ENCODE results near the gene KISS1R. TPM values are rescaled to one million over a fixed set of nuclear protein-coding genes. Genes with fewer than 3 reads are reported as not detected.
A peak's percentile ranks its signal among the peaks of the same experiment; 100 is the strongest.

The KISS1R gene
- total and polyA plus RNA-seq, 2 donors (not counting 1 experiment from before 2014, with no cell fraction given): not detected

- Histone ChIP-seq H3K4me2 (ENCODE audit: extremely low read depth, insufficient read depth, low read length) (peak within 1 kb of the TSS; percentile 88), H4K20me1 (ENCODE audit: control insufficient read depth, extremely low read depth, insufficient read depth, low read length) (no peaks in the 10 kb centered on the region), H3K4me1 (ENCODE audit: control insufficient read depth, extremely low read depth, insufficient read depth, low read length) (peaks cover 6% of the 10 kb centered on the region), H3K27me3 (ENCODE audit: control insufficient read depth, insufficient read depth, low read length) (no peaks in the 10 kb centered on the region), H3K9ac (ENCODE audit: insufficient read depth, low read length) (peak within 1 kb of the TSS; percentile 68), H3K4me3 (replicated peaks in 1 of 4; ENCODE audit: control extremely low read depth in 1 of 4, insufficient read depth in 1 of 4, low read depth in 3 of 4, low read length in 4 of 4) (peak within 1 kb of the TSS; percentile 57 to 84 (median 79)), H2AFZ (ENCODE audit: low read length) (peak within 1 kb of the TSS; percentile 70), H3K79me2 (ENCODE audit: control insufficient read depth, insufficient read depth, low read length) (peaks cover 22% of the 10 kb centered on the region), H3K36me3 (ENCODE audit: control insufficient read depth, insufficient read depth, low read length) (peaks cover 2% of the 10 kb centered on the region), H3K9me3 (ENCODE audit: control insufficient read depth, insufficient read depth, low read depth, low read length) (no peaks in the 10 kb centered on the region), H3K27ac (ENCODE audit: insufficient read depth, low read length) (peak within 1 kb of the TSS; percentile 83)
- TF ChIP-seq EZH2 (IDR thresholded peaks at IDR 0.05; ENCODE audit: low read length, missing control alignments) (no peak), CTCF (conservative IDR thresholded peaks at IDR 0.05 in 1 of 2, IDR thresholded peaks at IDR 0.05 in 1 of 2; ENCODE audit: low read depth in 1 of 2, low read length in 2 of 2) (no peak)
- DNase-seq (ENCODE audit: low read depth in 2 of 2): peak; percentile 80 to 82
Observed at GRCh38 chr19:925526-926322, 8.6 kb downstream of the KISS1R start, which contains the start of gene ARID3A. Gene ARID3A (plus strand): TSS chr19:926035. CDS start chr19:929529, 3,494 bp downstream.

DNA sequence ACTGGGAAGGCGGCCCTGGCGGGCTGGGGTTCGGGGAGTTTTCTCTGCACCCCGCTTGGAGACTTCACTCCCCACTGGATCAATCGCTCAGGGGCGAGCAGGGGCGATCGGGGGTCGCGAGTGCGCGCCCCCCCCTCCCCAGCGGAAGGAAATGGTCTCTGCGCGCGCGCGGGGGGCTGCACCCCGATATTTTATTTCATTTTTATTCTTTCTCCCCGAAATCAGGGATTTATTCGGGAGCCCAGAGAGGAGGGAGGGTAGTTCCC is 9.1 kb downstream of the KISS1R start:
- TF ChIP-seq EZH2 (IDR thresholded peaks at IDR 0.05; ENCODE audit: low read length, missing control alignments) (no peak), CTCF (conservative IDR thresholded peaks at IDR 0.05 in 1 of 2, IDR thresholded peaks at IDR 0.05 in 1 of 2; ENCODE audit: low read depth in 1 of 2, low read length in 2 of 2) (no peak)
- peaks cover 6% of the 10 kb centered on the region for H3K4me1 ChIP-seq (ENCODE audit: control insufficient read depth, extremely low read depth, insufficient read depth, low read length)
- H3K9me3 ChIP-seq (ENCODE audit: control insufficient read depth, insufficient read depth, low read depth, low read length): no peaks in the 10 kb centered on the region
- no peaks in the 10 kb centered on the region for H4K20me1 ChIP-seq (ENCODE audit: control insufficient read depth, extremely low read depth, insufficient read depth, low read length)
- H3K36me3 ChIP-seq (ENCODE audit: control insufficient read depth, insufficient read depth, low read length): peaks cover 2% of the 10 kb centered on the region
- H2AFZ ChIP-seq (ENCODE audit: low read length): no peak overlapping the region
- peak overlapping the region; percentile 40 to 84 (median 66) for H3K4me3 ChIP-seq (replicated peaks in 1 of 4; ENCODE audit: control extremely low read depth in 1 of 4, insufficient read depth in 1 of 4, low read depth in 3 of 4, low read length in 4 of 4)
- no peaks in the 10 kb centered on the region for H3K27me3 ChIP-seq (ENCODE audit: control insufficient read depth, insufficient read depth, low read length)
- H3K4me2 ChIP-seq (ENCODE audit: extremely low read depth, insufficient read depth, low read length): peak overlapping the region; percentile 15
- DNase-seq (ENCODE audit: low read depth in 2 of 2): no peak
- H3K79me2 ChIP-seq (ENCODE audit: control insufficient read depth, insufficient read depth, low read length): peaks cover 22% of the 10 kb centered on the region
- peak overlapping the region; percentile 63 for H3K27ac ChIP-seq (ENCODE audit: insufficient read depth, low read length)
- peak overlapping the region; percentile 68 for H3K9ac ChIP-seq (ENCODE audit: insufficient read depth, low read length)

GRCh38 chr19:926589-927350 is 9.6 kb downstream of the KISS1R start:
- peak overlapping the region; percentile 52 for H3K9ac ChIP-seq (ENCODE audit: insufficient read depth, low read length)
- H3K27ac ChIP-seq (ENCODE audit: insufficient read depth, low read length): peak overlapping the region; percentile 63
- no peaks in the 10 kb centered on the region for H4K20me1 ChIP-seq (ENCODE audit: control insufficient read depth, extremely low read depth, insufficient read depth, low read length)
- no peak for TF ChIP-seq CTCF (conservative IDR thresholded peaks at IDR 0.05 in 1 of 2, IDR thresholded peaks at IDR 0.05 in 1 of 2; ENCODE audit: low read depth in 1 of 2, low read length in 2 of 2)
- no peak for TF ChIP-seq EZH2 (IDR thresholded peaks at IDR 0.05; ENCODE audit: low read length, missing control alignments)
- no peak overlapping the region for H2AFZ ChIP-seq (ENCODE audit: low read length)
- H3K4me2 ChIP-seq (ENCODE audit: extremely low read depth, insufficient read depth, low read length): peak overlapping the region; percentile 48
- peaks cover 6% of the 10 kb centered on the region for H3K4me1 ChIP-seq (ENCODE audit: control insufficient read depth, extremely low read depth, insufficient read depth, low read length)
- peaks cover 23% of the 10 kb centered on the region for H3K79me2 ChIP-seq (ENCODE audit: control insufficient read depth, insufficient read depth, low read length)
- H3K4me3 ChIP-seq (replicated peaks in 1 of 4; ENCODE audit: control extremely low read depth in 1 of 4, insufficient read depth in 1 of 4, low read depth in 3 of 4, low read length in 4 of 4): peak overlapping the region; percentile 40 to 84 (median 66)
- no peaks in the 10 kb centered on the region for H3K9me3 ChIP-seq (ENCODE audit: control insufficient read depth, insufficient read depth, low read depth, low read length)
- peaks cover 2% of the 10 kb centered on the region for H3K36me3 ChIP-seq (ENCODE audit: control insufficient read depth, insufficient read depth, low read length)
- H3K27me3 ChIP-seq (ENCODE audit: control insufficient read depth, insufficient read depth, low read length): no peaks in the 10 kb centered on the region
- DNase-seq (ENCODE audit: low read depth in 2 of 2): peak in 1 of 2 donors; percentile 67

Measured in fibroblast of lung (primary cell).